Thoracic aorta (tissue), 2 donors: Measurements from ENCODE around the gene SKAP1. TPM values are rescaled to one million over a fixed set of nuclear protein-coding genes. Genes with fewer than 3 reads are reported as not detected.

Experiments
- ATAC-seq: fragments of 150-250 bp; one replicate; pipeline ENCODE4 v1.8.0; 2017; ENCODE audit warnings: low read depth; ENCODE audit not compliant: insufficient number of reproducible peaks, low FRiP score
- DNase-seq: peaks from one replicate; pipeline ENCODE4 v3.0.0-alpha.2; 2020; ENCODE audit warnings: low spot score
- H3K27ac ChIP-seq, 2 donors: fragments of 200-600 bp; sonication (generic); 1 replicate in 1 of 2; 2 replicates in 1 of 2; pipeline ENCODE4 v1.5.1; 2016; ENCODE audit warnings: mild to moderate bottlenecking in 2 of 2, moderate library complexity in 2 of 2
- H3K27me3 ChIP-seq: fragments of 200-600 bp; sonication (generic); replicated peaks from 2 replicates; pipeline ENCODE4 v1.6.0; 2016; ENCODE audit warnings: mild to moderate bottlenecking; ENCODE audit not compliant: insufficient read depth
- H3K36me3 ChIP-seq: fragments of 200-600 bp; sonication (generic); one replicate; pipeline ENCODE4 v1.5.1; 2016
- H3K4me1 ChIP-seq, 2 donors: fragments of 200-600 bp; sonication (generic); 1 replicate in 1 of 2; 2 replicates in 1 of 2; pipeline versions ENCODE4 v1.5.1 to v1.6.0; 2016; ENCODE audit warnings: low read depth in 2 of 2, mild to moderate bottlenecking in 1 of 2; ENCODE audit not compliant: control insufficient read depth in 1 of 2
- H3K4me3 ChIP-seq: fragments of 200-600 bp; sonication (generic); 2 replicates; pipeline ENCODE4 v1.5.1; 2016; ENCODE audit warnings: mild to moderate bottlenecking
- H3K9me3 ChIP-seq: fragments of 200-600 bp; sonication (generic); 2 replicates; pipeline ENCODE4 v1.5.1; 2016
- total RNA-seq, 2 donors: library from RNA; depleted of rRNA; stranded (reverse); fragments of >200 nt; gene quantifications; one replicate each; pipeline versions ENCODE4 v1.1.0 to v1.2.3, GENCODE V29; 2016
- TF ChIP-seq, protein P1 (sequence below): fragments of 200-600 bp; sonication (generic); IDR thresholded peaks from one replicate; pipeline ENCODE4 v1.5.1; 2019; ENCODE audit warnings: antibody characterized with exemption

Gene SKAP1
- total RNA-seq, 2 donors from 2014 or later, result 2.6 TPM; not detected in 1

DNA sequence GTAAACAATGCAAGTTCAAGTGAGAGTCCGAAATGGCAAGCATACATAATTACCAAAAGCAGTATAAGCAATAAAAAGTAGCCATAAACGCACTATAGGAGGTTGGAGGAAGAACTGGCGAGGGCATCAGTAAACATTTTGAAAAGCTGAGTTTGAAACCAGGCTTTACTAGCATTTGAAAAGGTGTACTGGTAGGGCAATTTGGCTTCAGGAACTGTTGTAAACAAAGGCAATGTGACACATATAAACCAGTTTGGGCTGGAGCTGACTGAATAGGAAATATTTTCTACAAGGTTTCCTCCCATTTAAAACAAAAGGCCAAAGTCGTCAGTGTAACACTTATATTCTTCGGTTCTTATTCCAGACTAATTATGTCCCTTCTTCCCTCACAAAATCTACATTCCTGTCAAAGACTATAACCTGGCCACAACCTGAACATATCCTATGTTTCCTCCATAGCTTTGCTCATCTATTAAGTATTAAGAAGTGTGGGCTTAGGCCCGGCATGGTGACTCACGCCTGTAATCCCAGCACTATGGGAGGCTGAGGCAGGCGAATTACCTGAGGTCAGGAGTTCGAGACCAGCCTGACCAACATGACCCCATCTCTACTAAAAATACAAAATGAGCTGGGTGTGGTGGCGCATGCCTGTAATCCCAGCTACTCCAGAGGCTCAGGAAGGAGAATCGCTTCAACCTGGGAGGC is 336.5 kb downstream of the SKAP1 start:
- no peaks in the 10 kb centered on the region for H3K27me3 ChIP-seq
- TF ChIP-seq, protein P1, sequence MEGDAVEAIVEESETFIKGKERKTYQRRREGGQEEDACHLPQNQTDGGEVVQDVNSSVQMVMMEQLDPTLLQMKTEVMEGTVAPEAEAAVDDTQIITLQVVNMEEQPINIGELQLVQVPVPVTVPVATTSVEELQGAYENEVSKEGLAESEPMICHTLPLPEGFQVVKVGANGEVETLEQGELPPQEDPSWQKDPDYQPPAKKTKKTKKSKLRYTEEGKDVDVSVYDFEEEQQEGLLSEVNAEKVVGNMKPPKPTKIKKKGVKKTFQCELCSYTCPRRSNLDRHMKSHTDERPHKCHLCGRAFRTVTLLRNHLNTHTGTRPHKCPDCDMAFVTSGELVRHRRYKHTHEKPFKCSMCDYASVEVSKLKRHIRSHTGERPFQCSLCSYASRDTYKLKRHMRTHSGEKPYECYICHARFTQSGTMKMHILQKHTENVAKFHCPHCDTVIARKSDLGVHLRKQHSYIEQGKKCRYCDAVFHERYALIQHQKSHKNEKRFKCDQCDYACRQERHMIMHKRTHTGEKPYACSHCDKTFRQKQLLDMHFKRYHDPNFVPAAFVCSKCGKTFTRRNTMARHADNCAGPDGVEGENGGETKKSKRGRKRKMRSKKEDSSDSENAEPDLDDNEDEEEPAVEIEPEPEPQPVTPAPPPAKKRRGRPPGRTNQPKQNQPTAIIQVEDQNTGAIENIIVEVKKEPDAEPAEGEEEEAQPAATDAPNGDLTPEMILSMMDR, result no peak
- no peak for DNase-seq
- ATAC-seq, result no peak
- peaks cover 0 to 2% of the 10 kb centered on the region in 2 donors for H3K4me1 ChIP-seq
- H3K9me3 ChIP-seq, result no peaks in the 10 kb centered on the region
- H3K4me3 ChIP-seq, result no peak overlapping the region
- peaks cover 7% of the 10 kb centered on the region for H3K36me3 ChIP-seq
- H3K27ac ChIP-seq, result no peak overlapping the region

DNA sequence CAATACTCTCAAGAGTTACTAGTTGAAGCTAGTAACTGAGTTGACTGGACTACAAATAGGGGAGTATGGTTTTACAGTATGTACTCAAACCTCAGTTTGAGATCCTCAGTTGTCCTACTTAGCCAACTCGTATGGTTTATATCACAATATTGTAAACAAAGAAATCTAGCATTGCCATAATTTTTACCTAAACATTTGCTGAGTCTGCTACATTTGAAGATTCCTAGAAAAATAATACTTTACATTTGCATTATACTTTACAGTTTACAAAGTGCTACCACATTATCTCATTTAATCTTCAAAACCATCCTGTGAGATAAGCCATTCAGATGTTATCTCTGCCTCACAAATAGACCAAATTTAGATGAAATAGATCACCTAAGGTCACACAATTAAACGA is 345.1 kb downstream of the SKAP1 start:
- Histone ChIP-seq H3K27ac (no peak overlapping the region), H3K9me3 (no peaks in the 10 kb centered on the region), H3K36me3 (peaks cover 3% of the 10 kb centered on the region), H3K4me1 (peaks cover 6 to 12% of the 10 kb centered on the region in 2 donors), H3K4me3 (no peak overlapping the region), H3K27me3 (no peaks in the 10 kb centered on the region)
- no peak for DNase-seq
- TF ChIP-seq, protein P1, result no peak
- no peak for ATAC-seq

Other genes with a start within 250 kb of the SKAP1 start
- not detected for gene HOXB1, start 100.8 kb upstream of the SKAP1 start, total RNA-seq
- gene HOXB2, start 114.9 kb upstream of the SKAP1 start, total RNA-seq, result 10 to 100 TPM; 53.3 to 73.0 TPM
- gene HOXB4, start 148.1 kb upstream of the SKAP1 start, total RNA-seq, result 10 to 100 TPM in 1 of 2 donors, 1 to 10 TPM in 1; 6.2 to 11.5 TPM
- 10 to 100 TPM; 26.8 to 33.3 TPM for gene HOXB3, start 160.0 kb upstream of the SKAP1 start, total RNA-seq
- gene HOXB5, start 163.6 kb upstream of the SKAP1 start, total RNA-seq, result 1 to 10 TPM in 1 of 2 donors, under 1 TPM in 1; 0.56 to 3.8 TPM
- 1 to 10 TPM; 4.2 to 9.9 TPM for gene HOXB6, start 174.8 kb upstream of the SKAP1 start, total RNA-seq
- gene HOXB7, start 180.8 kb upstream of the SKAP1 start, total RNA-seq, result 1 to 10 TPM in 1 of 2 donors, under 1 TPM in 1; 0.63 to 7.2 TPM
- gene HOXB8, start 185.1 kb upstream of the SKAP1 start, total RNA-seq, result 1 to 10 TPM in 1 of 2 donors, not detected in 1; 1.4 TPM
- gene HOXB9, start 196.1 kb upstream of the SKAP1 start, total RNA-seq, result not detected